NCI-H345 treated with DMSO at 0.1 percent for 48 hours (cell line): ENCODE results near the gene OOSP2.

ENCODE experiments used
- DNase-seq: peaks from one replicate; lab custom pipeline; 2025; ENCODE audit not compliant: unreplicated experiment; lab: John Stamatoyannopoulos, UW

The OOSP2 gene

DNA sequence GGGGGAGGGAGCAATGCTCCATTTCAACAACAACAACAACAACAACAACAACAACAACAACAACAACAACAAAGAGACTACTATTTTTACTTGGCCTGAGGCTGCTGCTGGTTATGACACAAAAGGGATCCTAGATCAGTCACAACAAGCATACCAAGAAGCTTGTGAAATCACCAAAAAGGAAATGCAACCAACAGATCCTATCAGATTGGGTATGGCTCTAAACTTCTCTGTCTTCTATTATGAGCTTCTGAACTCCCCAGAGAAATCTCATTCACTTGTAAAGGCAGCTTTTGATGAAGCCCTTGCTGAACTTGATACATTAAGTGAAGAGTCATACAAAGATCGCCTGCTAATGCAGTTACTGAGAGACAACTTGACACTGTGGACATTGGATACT, 37.8 kb downstream of the OOSP2 start:
- DNase-seq: no peak

DNA sequence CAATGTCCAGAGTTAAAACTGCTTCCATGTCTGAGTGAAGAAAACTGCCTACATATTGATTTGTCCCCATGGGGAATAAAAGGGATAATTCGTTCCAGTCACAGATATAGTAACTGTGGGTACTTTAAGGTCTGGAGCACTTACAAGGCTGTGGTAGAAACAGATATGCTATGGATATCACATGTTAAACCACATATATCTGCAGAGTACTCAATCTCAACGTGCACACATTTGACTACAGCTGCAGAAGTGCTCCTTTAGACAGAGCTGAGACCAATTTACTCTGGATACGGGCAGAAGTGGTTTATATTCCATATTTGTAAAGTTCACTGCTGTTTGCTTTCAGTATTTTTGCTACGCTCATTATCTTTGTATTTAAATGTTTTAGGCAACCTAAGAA, 38.5 kb downstream of the OOSP2 start:
- DNase-seq: no peak

DNA sequence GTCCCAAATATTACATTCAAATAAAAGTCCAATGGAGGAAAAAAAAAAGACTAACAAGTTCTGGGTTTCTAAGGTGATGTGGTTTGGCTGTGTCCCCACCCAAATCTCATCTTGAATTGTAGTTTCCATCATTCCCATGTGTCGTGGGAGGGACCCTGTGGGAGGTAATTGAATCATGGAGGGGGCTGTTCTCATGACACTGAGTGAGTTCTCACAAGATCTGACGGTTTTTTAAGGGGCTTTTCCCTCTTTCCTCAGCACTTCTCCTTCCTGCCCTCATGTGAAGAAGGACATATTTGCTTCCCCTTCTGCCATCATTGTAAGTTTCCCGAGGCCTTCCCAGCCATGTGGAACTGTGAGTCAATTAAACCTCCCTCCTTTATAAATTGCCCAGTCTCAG, 40.3 kb downstream of the OOSP2 start:
- no peak for DNase-seq

DNA sequence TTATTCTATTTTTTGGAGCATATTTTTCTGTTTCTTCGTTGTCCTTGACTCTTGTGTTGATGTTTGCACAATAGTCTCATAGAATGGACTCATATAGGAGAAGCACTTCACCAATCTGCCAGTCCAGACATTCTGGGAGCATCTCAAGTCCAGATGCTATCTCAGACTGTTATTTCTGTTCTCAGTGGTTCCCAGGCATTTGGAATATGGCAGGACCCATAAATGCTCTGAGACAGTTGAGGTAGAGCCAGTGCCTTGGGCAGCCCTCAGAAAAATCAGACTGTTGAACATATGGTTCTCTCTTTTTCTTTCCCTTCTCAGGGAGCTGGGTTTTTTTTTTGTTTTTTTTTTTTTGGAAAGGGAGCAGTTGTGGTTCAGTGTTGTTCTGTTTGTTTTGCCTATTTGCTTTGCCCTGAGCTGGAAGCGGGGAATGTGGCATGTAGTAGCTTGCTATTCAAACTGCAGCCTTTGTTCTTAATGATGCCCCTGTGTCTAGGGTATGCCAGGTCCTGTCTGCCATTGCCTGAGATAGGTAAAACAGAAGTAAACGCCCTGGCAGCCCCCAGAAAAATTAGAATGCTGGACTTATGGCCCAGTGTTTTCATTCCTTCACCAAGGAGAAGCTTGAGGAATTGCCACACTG, 44.5 kb downstream of the OOSP2 start:
- DNase-seq: no peak

DNA sequence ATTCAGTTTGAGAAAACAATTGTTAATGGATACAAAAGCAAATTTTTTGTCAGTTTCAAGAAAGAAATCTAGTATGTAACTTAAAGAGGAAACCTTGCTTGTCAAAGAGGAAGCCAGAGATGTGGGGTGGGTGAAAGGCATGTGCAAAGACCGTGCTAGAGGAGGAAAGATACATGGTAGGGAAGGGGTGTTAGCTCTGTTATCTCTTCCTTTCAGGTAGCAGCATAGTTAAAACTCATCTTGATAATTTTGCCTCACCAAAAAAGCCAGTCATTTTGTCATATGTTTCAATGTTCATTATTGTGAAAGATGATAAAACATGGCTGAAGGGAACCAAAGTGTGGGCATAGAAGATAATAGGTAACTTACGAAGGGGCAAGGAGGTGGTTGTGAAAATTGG, 45.7 kb downstream of the OOSP2 start:
- DNase-seq: no peak

DNA sequence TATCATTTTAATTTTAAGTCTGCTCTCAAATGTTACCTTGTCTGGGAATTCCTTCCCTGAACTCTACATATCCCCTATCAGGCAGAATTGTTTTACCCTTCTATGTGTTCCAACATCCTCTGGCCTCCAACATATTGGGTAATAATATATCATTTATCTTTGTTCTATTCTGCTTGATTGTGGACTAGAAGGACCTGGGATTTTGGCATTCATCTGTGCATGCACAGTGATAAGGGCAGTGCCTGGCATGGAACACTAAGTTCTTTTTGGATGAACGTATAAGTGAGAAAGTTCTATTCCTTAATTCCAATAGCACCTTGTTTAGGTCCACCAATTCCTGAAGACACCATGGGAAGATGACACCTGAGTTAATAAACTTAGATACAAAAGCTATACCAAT, 47.0 kb downstream of the OOSP2 start:
- no peak for DNase-seq

DNA sequence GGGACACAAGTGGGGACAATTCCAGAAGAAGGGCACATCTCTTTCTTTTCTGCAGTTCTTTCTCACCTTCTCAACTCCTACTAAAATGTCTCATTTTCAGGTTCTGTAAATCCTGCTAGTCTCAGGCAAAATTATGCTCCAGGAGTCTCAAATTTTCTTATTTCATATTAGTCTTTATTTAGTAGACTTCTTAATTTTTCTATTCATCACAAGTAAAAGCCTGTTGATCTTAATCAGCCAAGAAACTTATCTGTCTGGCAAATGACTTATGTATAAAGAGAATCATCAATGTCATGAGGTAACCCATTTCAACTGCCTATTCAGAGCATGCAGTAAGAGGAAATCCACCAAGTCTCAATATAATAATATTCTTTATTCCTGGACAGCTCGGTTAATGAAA, 48.2 kb downstream of the OOSP2 start, which contains the start of gene MS4A2:
TSS of gene MS4A2 (plus strand) at position 301 of the 400 bp plus-strand sequence. CDS start 102 bp downstream, outside the sequence.
- no peak for DNase-seq

DNA sequence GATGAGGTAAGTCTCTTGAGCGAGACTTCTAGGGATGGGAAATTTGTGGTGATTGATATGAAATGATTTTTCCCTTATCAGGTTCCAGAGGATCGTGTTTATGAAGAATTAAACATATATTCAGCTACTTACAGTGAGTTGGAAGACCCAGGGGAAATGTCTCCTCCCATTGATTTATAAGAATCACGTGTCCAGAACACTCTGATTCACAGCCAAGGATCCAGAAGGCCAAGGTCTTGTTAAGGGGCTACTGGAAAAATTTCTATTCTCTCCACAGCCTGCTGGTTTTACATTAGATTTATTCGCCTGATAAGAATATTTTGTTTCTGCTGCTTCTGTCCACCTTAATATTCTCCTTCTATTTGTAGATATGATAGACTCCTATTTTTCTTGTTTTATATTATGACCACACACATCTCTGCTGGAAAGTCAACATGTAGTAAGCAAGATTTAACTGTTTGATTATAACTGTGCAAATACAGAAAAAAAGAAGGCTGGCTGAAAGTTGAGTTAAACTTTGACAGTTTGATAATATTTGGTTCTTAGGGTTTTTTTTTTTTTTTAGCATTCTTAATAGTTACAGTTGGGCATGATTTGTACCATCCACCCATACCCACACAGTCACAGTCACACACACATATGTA, 55.4 kb downstream of the OOSP2 start:
- DNase-seq: no peak

DNA sequence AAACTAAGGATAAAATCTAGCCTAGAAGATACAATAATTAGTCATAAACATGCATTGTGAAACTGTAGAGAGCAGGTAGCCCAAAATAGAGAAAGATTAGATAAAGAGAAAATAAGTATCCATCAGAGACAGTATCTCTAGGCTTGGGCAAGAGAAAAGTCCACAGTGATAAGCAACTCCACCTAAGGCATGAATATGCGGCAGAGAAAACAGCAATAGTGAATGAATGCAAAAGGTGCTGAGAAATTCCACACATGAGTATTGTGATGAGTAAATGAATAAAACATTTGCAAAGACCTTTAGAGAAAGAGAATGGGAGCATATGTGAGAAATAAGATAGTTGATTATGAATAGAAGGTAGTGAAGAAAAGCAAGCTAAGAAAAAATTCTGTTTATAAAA, 57.0 kb downstream of the OOSP2 start:
- DNase-seq: no peak
